ENCODE measurements around the gene OSTN.

DNA sequence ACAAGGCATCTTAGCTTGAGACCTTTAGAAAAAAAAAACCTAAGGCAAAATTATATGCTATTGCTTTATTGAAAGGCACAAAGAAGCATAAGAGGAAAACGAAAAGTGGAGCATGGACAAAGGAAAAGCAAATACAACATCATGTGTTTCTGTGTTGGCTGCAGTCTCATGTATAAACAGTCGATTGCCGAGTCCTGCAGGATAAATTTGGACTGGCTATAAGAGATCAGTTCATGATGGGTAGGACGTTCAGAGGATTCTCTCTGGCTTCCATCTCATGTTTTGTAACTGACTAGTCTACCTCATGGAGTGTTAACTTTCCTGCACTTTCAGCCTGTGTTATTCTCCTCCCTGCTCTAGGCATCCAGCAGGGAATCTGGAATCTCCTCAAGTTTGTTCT, 108.3 kb downstream of the OSTN start:
- TF ChIP-seq POLR2AphosphoS5 (IDR thresholded peaks at IDR 0.05), result no peak
- TF ChIP-seq, protein P1, sequence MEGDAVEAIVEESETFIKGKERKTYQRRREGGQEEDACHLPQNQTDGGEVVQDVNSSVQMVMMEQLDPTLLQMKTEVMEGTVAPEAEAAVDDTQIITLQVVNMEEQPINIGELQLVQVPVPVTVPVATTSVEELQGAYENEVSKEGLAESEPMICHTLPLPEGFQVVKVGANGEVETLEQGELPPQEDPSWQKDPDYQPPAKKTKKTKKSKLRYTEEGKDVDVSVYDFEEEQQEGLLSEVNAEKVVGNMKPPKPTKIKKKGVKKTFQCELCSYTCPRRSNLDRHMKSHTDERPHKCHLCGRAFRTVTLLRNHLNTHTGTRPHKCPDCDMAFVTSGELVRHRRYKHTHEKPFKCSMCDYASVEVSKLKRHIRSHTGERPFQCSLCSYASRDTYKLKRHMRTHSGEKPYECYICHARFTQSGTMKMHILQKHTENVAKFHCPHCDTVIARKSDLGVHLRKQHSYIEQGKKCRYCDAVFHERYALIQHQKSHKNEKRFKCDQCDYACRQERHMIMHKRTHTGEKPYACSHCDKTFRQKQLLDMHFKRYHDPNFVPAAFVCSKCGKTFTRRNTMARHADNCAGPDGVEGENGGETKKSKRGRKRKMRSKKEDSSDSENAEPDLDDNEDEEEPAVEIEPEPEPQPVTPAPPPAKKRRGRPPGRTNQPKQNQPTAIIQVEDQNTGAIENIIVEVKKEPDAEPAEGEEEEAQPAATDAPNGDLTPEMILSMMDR (IDR thresholded peaks at IDR 0.05 in 8 of 11, conservative IDR thresholded peaks at IDR 0.05 in 3 of 11), result no peak

All from spleen (tissue), 7 donors.